ENCODE results near the gene SPX.
A peak's percentile ranks its signal among the peaks of the same experiment; 100 is the strongest.

Gene SPX

DNA sequence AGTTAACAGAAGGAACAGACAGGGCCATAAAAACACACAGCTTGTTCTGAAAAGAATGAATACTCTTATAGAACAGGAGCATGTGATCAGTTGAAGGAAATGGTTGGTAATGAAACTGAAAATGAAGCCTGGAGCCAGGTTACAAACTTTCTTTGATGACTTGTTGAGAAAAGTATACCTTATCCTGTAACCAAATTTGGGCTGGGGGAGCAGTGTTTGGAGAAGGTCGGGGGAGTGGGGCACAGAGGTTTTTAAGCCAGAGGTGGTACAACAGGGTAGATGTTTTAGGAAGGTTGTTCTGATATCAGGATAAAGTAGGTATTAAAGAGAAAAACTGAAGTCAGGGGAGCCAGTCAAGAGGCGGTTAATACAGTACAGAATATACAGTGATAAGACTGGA, 16.3 kb upstream of the SPX start:
- TF ChIP-seq, protein P1, sequence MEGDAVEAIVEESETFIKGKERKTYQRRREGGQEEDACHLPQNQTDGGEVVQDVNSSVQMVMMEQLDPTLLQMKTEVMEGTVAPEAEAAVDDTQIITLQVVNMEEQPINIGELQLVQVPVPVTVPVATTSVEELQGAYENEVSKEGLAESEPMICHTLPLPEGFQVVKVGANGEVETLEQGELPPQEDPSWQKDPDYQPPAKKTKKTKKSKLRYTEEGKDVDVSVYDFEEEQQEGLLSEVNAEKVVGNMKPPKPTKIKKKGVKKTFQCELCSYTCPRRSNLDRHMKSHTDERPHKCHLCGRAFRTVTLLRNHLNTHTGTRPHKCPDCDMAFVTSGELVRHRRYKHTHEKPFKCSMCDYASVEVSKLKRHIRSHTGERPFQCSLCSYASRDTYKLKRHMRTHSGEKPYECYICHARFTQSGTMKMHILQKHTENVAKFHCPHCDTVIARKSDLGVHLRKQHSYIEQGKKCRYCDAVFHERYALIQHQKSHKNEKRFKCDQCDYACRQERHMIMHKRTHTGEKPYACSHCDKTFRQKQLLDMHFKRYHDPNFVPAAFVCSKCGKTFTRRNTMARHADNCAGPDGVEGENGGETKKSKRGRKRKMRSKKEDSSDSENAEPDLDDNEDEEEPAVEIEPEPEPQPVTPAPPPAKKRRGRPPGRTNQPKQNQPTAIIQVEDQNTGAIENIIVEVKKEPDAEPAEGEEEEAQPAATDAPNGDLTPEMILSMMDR (IDR thresholded peaks at IDR 0.05; ENCODE audit: extremely low read depth, insufficient read depth, missing control alignments): no peak
- DNase-seq (ENCODE audit: low spot score): peak; percentile 32
- in situ Hi-C loops (cut with MboI; ENCODE audit: low pct_unique_long_range_greater_than_20kb, low sequenced_read_pairs, unreplicated experiment): loop anchor here (10.0 kb wide), 1 partner anchor 135 kb away; no protein-coding TSS in a partner anchor

DNA sequence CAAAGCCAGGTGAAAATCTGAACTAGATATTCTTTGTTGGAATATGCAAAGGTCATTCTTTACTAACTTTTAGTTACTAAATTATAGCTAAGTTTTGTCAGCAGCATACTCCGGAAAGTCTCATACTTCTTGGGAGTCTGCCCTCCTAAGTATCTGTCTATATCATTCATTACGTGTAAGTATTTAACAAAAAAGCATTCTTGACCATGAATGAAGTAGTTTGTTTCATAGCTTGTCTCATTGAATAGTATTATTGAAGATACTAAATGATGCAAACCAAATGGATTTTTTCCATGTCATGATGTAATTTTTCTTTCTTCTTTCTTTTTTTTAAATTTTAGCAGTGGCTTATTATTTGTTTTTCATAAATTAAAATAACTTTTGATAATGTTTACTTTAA, 9.8 kb upstream of the SPX start:
- in situ Hi-C loops (cut with MboI; ENCODE audit: low pct_unique_long_range_greater_than_20kb, low sequenced_read_pairs, unreplicated experiment): no loop called here
- no peak for DNase-seq (ENCODE audit: low spot score)
- TF ChIP-seq, protein P1 (IDR thresholded peaks at IDR 0.05; ENCODE audit: extremely low read depth, insufficient read depth, missing control alignments): no peak

DNA sequence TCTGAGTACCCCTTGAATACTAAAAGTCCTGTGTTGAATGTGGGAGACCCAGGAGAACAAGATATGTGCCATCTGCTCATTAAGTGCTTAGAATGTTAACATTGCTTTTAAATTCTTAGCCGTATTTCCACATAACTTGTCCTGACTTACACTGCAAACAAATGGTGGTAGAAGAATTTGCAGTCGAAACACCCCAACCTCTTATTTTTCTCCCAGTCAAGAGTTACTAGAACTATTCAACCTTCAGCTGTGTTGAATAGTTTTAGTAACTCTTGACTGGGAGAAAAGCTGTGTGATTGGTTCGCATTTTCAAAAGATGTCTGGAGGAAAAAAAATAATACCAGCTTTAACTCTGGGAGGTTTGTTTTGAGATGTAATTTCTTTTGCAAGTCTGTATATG, 7.6 kb upstream of the SPX start:
- DNase-seq (ENCODE audit: low spot score): no peak
- TF ChIP-seq, protein P1 (IDR thresholded peaks at IDR 0.05; ENCODE audit: extremely low read depth, insufficient read depth, missing control alignments): no peak
- in situ Hi-C loops (cut with MboI; ENCODE audit: low pct_unique_long_range_greater_than_20kb, low sequenced_read_pairs, unreplicated experiment): no loop called here

DNA sequence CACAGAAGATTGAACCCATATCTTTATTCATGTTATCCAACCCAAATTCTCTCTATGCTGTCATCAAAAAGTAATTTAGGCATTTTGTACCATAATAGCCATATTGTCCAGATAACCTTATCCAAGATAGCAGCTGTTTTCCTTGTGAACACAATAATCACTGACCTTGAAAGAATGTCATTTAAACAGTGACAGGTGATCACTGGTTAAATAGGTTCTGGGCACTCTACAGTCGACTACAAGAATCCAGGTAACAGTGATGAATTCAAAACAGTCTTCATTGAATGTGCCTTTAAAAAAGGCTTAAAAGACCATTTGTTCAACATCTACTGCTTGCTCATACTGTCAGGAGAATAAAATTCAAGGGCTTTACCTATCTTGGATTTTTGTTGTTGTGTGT, 4.6 kb upstream of the SPX start:
- TF ChIP-seq, protein P1 (IDR thresholded peaks at IDR 0.05; ENCODE audit: extremely low read depth, insufficient read depth, missing control alignments): no peak
- no peak for DNase-seq (ENCODE audit: low spot score)
- in situ Hi-C loops (cut with MboI; ENCODE audit: low pct_unique_long_range_greater_than_20kb, low sequenced_read_pairs, unreplicated experiment): no loop called here

DNA sequence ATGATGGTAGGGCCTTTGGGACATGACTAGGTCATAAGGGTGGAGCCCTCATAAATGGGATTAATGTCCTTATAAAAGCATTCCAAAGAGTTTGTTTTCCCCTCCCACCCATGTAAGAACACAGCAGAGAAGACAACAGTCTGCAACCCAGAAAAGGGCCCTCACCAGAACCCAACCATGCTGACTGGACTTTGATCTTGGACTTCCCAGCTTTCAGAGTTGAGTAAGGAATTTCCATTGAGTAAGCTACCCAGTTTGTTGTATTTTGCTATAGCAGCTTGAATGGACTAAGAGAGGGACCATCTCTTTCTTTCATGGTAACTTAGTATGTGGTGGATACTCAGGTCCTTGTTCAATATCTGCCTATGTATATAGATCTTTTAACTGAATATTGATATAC, 2.9 kb upstream of the SPX start:
- DNase-seq (ENCODE audit: low spot score): no peak
- TF ChIP-seq, protein P1 (IDR thresholded peaks at IDR 0.05; ENCODE audit: extremely low read depth, insufficient read depth, missing control alignments): no peak
- in situ Hi-C loops (cut with MboI; ENCODE audit: low pct_unique_long_range_greater_than_20kb, low sequenced_read_pairs, unreplicated experiment): no loop called here

DNA sequence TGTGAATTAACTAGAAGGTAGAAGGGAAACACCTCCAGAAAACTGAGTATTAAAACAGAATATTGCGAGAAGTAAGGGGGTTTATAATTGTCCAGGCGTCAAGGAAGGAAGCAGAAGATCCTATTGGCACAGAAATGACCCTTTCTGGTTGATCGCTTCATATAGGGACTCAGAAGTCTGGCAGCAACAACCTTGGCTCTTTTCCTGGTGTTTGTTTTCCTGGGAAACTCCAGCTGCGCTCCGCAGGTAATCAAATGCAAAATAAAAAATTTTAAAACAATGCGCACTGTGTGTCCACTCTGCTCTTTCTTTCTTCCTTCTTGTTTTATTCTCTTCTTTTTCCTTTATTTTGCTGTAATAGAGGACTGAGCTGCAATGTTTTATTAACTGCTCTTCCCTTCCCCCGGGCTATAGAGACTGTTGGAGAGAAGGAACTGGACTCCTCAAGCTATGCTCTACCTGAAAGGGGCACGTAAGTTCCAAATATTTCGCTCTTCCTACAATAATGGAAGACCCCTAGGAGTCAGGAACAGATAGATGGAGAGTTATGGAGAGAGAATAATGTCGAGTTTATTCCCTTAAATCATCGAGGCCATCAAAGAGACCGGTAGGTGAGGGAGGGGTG, 737 bp downstream of the SPX start:
- in situ Hi-C loops (cut with MboI; ENCODE audit: low pct_unique_long_range_greater_than_20kb, low sequenced_read_pairs, unreplicated experiment): no loop called here
- TF ChIP-seq, protein P1 (IDR thresholded peaks at IDR 0.05; ENCODE audit: extremely low read depth, insufficient read depth, missing control alignments): no peak
- no peak for DNase-seq (ENCODE audit: low spot score)

Measured in GM13977 (cell line).